K562 treated with DMSO at 1 percent for 12 hours (cell line): Measurements from ENCODE around the gene BDH2. TPM values are rescaled to one million over a fixed set of nuclear protein-coding genes. Genes with fewer than 3 reads are reported as not detected.

Experiments used
- total RNA-seq: library from RNA; unstranded; fragments of 300-600 nt; gene quantifications from 2 replicates; pipeline ENCODE4 v1.2.3, GENCODE V29; 2022; ENCODE audit not compliant: insufficient read depth

The BDH2 gene
- 4.6 and 13.7 TPM in 2 replicates for total RNA-seq

GRCh38 chr4:103099691-103100392, at the start of gene BDH2:
Gene BDH2, minus strand, starts transcription at chr4:103099834. Its CDS starts 3,580 bp downstream, at chr4:103096254.

GRCh38 chr4:103076747-103077347, 22.8 kb downstream of the BDH2 start, which contains the start of gene SLC9B2:
Gene SLC9B2, minus strand, starts transcription at chr4:103076761. Its CDS starts 9,211 bp downstream, at chr4:103067550.

Other genes starting within 250 kb of the BDH2 start
- 33.2 and 49.2 TPM in 2 replicates for gene CISD2, start 230.8 kb downstream of the BDH2 start, total RNA-seq
- not detected in 2 replicates for gene SLC9B1, start 80.1 kb downstream of the BDH2 start, total RNA-seq
- gene SLC9B2, start 23.1 kb downstream of the BDH2 start, total RNA-seq = 1.8 and 11.9 TPM in 2 replicates
- gene CENPE, start 98.5 kb upstream of the BDH2 start, total RNA-seq = 5.1 and 22.4 TPM in 2 replicates